Stimulated activated memory B cell treated with anti-CD40 and anti-IgM and Interleukin-4, amounts not matched to agents 10 μg/mL and 1 μg/mL and 100 μg/mL, for 72 hours (primary cell): Measurements from ENCODE around the gene MAPKAP1.
"Not testable (repeated sequence)": the region's sequence is repeated elsewhere in the genome, so short reads cannot be mapped to it uniquely, and the experiment has no call there.

Experiments
- ATAC-seq: fragments of 150-1000 bp; cut with Tn5 transposase; 2 replicates; pipeline ENCODE4 v1.10.0; 2021
- H3K27ac Mint-ChIP-seq: one replicate; pipeline ENCODE4 v1.8.0; 2022; ENCODE audit warnings: mild to moderate bottlenecking, mixed read lengths
- H3K27me3 Mint-ChIP-seq: one replicate; pipeline ENCODE4 v1.8.0; 2022; ENCODE audit warnings: mixed read lengths
- H3K36me3 Mint-ChIP-seq: one replicate; pipeline ENCODE4 v1.8.0; 2022; ENCODE audit warnings: mixed read lengths
- H3K4me1 Mint-ChIP-seq: one replicate; pipeline ENCODE4 v1.8.0; 2022; ENCODE audit warnings: mixed read lengths
- H3K4me3 Mint-ChIP-seq: one replicate; pipeline ENCODE4 v1.8.0; 2022; ENCODE audit warnings: mild to moderate bottlenecking, moderate library complexity, mixed read lengths
- H3K9me3 Mint-ChIP-seq: one replicate; pipeline ENCODE4 v1.8.0; 2022; ENCODE audit warnings: mixed read lengths

The MAPKAP1 gene

DNA sequence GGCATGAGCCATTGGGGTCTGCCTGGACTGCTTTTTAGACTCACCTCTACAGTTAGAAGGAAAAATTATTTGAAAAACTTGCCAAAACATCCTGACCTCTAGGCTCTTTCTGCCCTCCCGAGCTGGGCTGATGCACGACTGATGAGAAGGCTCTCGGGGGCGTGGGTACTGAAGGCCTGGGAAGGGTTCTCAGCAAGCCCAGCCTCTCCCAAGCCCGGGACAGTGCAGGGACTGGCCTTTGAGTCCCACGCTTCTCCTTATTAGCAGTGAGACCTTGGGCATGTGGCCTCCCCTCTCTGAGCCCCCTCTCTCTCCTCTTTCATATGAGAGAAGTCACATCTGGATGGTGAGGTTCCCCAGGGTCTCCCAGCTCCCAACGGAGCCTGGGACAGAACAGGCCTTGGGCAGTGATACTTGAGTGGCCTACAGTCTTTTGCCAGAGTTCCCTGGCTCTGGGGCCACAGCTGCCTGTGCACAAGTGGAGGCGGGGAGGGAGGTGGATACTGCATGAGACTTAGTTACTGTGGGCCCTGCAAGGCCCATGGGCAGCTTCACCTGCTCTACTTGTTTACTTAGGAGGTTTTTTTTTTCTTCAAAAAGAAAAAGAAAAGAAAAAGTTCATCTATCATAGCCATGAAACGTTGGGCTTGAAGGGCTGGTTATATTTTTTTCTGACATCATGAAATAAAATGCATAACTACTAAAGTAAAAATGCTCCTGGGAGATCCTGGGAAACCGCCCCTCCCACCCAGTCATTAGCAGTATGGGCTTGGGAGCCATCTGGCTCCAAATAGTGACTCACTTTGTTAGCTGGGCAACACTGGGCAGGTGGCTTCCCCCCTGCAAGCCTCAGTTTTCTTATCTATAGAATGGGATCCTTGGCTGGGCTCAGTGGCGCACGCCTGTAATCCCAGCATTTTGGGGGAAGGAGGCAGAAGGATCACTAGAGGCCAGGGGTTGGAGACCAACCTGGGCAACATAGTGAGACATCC is 306.0 kb downstream of the MAPKAP1 start:
- Mint-ChIP-seq H3K36me3 (no peaks in the 10 kb centered on the region), H3K4me3 (no peak overlapping the region), H3K4me1 (no peaks in the 10 kb centered on the region), H3K9me3 (no peaks in the 10 kb centered on the region), H3K27me3 (peaks cover 7% of the 10 kb centered on the region), H3K27ac (no peak overlapping the region)
- no peak for ATAC-seq

DNA sequence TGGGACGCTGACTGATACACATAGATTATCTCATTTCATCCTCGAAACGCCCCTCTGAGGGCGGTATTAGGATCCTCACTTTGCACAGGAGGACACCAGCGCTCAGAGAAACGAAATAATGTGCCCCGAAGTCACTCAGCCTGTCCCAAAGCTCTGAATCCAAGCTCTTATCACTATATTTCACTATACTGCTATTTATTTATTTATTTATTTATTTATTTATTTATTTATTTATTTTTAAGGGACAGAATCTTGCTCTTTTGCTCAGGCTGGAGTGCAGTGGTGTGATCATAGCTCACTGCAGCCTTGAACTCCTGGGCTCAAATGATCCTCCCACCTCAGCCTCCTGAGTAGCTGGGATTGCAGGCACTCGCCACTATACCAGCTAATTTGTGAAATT is 306.8 kb downstream of the MAPKAP1 start:
- not testable (repeated sequence) for H3K27ac Mint-ChIP-seq, ATAC-seq, H3K36me3 Mint-ChIP-seq, H3K4me1 Mint-ChIP-seq, H3K9me3 Mint-ChIP-seq, H3K27me3 Mint-ChIP-seq, H3K4me3 Mint-ChIP-seq

DNA sequence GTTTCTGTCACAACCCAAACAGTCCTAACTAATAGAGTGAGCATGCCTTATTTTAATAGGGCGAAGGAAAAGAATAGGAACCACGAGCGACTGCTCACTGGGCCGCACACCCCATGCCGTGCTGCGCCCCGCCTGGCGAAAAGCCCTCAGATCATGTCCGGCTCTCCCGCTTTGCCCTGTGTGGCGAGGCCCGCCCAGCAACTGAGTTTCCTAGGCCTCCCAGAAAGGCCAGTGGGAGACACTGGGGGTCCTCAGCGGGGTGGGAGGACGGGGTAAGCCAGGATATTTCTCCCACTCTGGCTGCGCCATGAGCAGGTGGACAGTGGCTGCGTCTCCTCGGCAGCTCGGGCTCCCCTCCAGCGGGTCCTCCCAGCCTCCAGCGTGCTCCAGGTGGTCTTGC is 307.3 kb downstream of the MAPKAP1 start:
- ATAC-seq, result no peak
- H3K27me3 Mint-ChIP-seq, result peaks cover 8% of the 10 kb centered on the region
- H3K4me3 Mint-ChIP-seq, result no peak overlapping the region
- no peaks in the 10 kb centered on the region for H3K36me3 Mint-ChIP-seq
- H3K27ac Mint-ChIP-seq, result no peak overlapping the region
- peaks cover 2% of the 10 kb centered on the region for H3K9me3 Mint-ChIP-seq
- H3K4me1 Mint-ChIP-seq, result no peaks in the 10 kb centered on the region

DNA sequence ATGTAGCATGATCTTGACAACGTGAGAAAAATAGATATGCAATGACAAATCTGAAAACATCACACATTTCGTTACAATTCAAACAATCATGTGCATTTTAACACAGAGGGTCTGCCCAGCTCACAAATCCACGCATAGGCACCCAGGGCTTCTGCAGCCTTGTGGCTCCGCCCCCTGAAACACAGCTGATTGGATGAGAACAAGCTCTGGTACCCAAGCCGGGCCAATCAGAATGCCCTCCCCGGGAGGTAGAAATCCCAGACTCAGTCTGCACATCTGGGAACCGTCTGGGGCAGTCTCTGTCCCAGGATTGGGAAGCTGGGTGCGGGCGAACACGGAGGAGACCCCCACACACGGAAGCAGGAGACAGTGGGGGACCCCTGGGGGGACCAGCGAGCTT is 307.8 kb downstream of the MAPKAP1 start:
- peaks cover 9% of the 10 kb centered on the region for H3K27me3 Mint-ChIP-seq
- no peak overlapping the region for H3K27ac Mint-ChIP-seq
- H3K36me3 Mint-ChIP-seq, result no peaks in the 10 kb centered on the region
- peaks cover 2% of the 10 kb centered on the region for H3K9me3 Mint-ChIP-seq
- H3K4me3 Mint-ChIP-seq, result no peak overlapping the region
- H3K4me1 Mint-ChIP-seq, result no peaks in the 10 kb centered on the region
- ATAC-seq, result no peak

DNA sequence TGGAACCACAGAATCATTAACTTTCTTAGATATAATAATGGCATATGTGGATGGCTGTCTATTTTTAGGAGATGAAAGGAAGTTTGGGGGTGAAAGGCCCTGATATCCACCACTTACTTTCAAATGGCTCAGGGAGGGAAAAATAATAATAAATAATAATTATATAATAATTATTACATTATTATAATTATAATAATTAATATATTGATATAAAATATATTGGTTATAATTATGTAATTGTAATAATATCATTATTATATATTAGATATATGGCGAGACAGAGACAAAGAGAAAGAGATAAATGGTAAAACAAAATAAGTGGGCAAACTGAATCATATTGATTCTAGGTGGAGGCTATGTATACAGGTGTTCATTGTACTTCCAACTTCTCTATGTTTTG is 308.8 kb downstream of the MAPKAP1 start:
- Mint-ChIP-seq H3K4me3 (no peak overlapping the region), H3K4me1 (no peaks in the 10 kb centered on the region), H3K9me3 (peaks cover 2% of the 10 kb centered on the region), H3K36me3 (no peaks in the 10 kb centered on the region), H3K27me3 (peaks cover 9% of the 10 kb centered on the region), H3K27ac (no peak overlapping the region)
- no peak for ATAC-seq

DNA sequence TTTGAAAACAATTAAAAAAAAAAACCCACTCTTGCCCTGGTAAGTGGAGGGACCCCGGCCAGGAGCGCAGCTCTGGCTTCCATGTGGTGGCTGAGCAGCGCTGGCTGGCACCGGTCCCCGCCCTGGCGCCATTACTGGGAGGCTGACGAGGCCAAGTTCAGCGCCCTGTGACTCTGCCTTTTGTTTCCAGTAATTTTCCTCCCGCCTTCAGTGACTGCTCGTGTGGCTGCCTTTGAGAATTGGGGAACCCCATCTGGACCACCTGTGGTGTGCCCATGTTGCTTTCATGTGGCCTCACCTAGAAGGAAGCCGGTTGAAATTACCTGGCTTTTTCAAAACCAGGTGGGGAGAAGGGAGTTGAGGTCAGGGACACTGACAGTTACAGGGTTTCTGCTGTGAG is 309.3 kb downstream of the MAPKAP1 start:
- Mint-ChIP-seq H3K27ac (no peak overlapping the region), H3K4me3 (no peak overlapping the region), H3K9me3 (peaks cover 2% of the 10 kb centered on the region), H3K27me3 (peaks cover 9% of the 10 kb centered on the region), H3K4me1 (no peaks in the 10 kb centered on the region), H3K36me3 (no peaks in the 10 kb centered on the region)
- ATAC-seq, result no peak

DNA sequence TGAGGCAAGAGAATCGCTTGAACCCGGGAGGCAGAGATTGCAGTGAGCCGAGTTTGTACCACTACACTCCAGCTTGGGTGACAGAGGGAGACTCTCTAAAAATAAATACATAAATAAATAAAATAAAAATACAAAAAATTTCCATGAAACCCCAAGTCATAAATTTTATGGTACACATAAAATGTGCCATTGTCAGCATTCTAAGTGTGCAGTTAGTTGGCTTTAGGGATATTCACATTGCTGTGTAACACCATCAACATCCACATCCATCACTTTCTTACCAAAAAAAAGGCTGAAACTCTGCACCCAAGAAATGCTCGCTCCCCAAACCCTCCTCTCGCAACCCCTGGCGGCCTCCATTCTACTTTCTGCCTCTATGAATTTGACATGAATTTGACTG is 310.2 kb downstream of the MAPKAP1 start:
- H3K36me3 Mint-ChIP-seq, result no peaks in the 10 kb centered on the region
- no peak overlapping the region for H3K27ac Mint-ChIP-seq
- peaks cover 9% of the 10 kb centered on the region for H3K27me3 Mint-ChIP-seq
- no peak overlapping the region for H3K4me3 Mint-ChIP-seq
- no peaks in the 10 kb centered on the region for H3K4me1 Mint-ChIP-seq
- peaks cover 2% of the 10 kb centered on the region for H3K9me3 Mint-ChIP-seq
- ATAC-seq, result no peak

DNA sequence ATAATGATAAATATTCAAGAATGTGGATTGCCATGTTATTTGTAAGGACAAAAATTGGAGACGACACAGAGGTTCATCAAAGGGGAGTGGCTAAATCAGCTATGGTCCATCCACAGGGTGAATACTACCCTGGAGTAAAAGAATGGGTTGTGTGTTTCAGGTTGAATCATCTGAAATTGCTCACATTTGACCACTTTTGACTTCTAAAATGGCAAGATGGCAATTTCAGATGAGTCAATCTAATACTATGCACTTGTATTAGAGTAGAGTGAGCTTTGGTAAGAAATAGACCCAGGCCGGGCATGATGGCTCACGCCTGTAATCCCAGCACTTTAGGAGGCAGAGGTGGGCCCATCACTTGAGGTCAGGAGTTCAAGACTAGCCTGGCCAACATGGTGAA is 313.6 kb downstream of the MAPKAP1 start:
- no peak overlapping the region for H3K27ac Mint-ChIP-seq
- no peaks in the 10 kb centered on the region for H3K36me3 Mint-ChIP-seq
- peak; percentile 42 for ATAC-seq
- no peak overlapping the region for H3K4me3 Mint-ChIP-seq
- peaks cover 23% of the 10 kb centered on the region for H3K27me3 Mint-ChIP-seq
- H3K4me1 Mint-ChIP-seq, result no peaks in the 10 kb centered on the region
- H3K9me3 Mint-ChIP-seq, result peaks cover 2% of the 10 kb centered on the region

DNA sequence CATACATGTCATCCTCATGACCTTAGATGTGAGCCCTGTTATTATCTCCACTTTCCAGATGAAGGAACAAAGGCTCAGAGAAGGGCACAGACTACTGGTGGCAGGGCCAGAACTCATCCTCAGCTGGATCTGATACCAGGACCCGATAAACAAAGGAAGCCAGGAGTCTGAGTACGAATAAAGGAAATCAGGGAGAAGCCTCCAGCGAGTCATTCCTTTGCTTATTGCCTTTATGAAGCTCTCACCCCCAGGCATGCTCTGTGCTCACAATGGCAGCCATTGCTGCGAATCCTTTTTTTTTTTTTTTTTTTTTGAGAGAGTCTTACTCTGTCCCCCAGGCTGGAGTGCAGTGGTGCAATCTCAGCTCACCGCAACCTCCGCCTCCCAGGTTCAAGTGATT is 315.3 kb downstream of the MAPKAP1 start:
- H3K36me3 Mint-ChIP-seq, result no peaks in the 10 kb centered on the region
- peaks cover 2% of the 10 kb centered on the region for H3K9me3 Mint-ChIP-seq
- no peaks in the 10 kb centered on the region for H3K4me1 Mint-ChIP-seq
- no peak overlapping the region for H3K27ac Mint-ChIP-seq
- H3K27me3 Mint-ChIP-seq, result peaks cover 37% of the 10 kb centered on the region
- H3K4me3 Mint-ChIP-seq, result no peak overlapping the region
- no peak for ATAC-seq

DNA sequence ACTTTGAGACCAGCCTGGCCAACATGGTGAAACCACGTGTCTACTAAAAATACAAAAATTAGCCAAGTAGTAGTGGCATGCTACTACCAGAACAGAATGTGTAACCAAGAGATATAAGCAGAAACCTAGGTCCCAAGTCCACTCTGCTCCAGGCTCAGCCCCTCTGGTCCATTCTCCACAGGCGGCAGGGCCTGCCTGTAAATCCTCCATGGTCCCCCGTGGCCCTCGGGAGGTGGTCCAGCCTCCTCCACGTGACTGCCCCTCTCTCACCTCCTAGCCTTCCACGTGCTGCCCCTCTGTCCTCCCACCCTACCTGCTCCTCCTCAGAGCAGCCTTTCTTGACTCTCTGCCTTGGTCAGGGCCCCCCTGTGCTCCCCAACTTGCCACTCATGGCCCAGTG is 318.0 kb downstream of the MAPKAP1 start:
- Mint-ChIP-seq H3K27me3 (peaks cover 28% of the 10 kb centered on the region), H3K9me3 (no peaks in the 10 kb centered on the region), H3K4me3 (no peak overlapping the region), H3K36me3 (no peaks in the 10 kb centered on the region), H3K4me1 (no peaks in the 10 kb centered on the region), H3K27ac (no peak overlapping the region)
- ATAC-seq, result no peak

DNA sequence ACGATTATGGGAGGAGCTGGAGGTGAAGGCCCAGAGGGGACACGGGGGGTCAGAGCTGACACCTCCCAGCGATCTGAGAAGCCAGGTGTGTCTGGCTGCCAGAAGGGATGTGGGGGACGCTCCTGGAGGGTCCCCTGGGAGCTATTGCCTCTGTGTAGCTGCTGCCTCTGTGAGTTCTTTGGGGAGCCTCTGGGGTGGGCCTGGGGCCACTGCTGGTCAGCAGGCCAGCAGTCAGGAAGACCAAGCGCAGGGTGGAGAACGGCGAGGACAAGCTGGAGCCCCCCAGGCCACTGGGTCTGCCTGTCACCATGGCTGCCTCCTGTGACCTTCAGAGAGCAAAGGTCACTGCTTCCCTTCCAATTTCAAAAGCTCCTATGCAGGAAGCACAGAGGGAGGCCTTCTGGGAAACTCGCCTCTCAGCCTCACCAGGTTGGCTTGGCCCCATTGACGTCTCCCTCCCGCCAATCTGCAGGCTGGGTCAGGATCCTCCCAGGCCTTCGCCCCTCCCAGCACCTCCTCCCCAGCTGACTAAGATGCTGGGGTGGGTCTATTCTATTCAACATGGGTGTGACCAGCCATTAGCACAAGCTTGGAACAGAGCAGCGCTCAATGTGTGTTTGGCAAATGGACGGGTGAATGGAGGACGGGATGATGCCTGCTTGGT is 319.0 kb downstream of the MAPKAP1 start:
- no peaks in the 10 kb centered on the region for H3K9me3 Mint-ChIP-seq

More for the DNA sequence above, 319.0 kb downstream of the MAPKAP1 start:
- H3K36me3 Mint-ChIP-seq, result no peaks in the 10 kb centered on the region
- H3K27me3 Mint-ChIP-seq, result peaks cover 28% of the 10 kb centered on the region
- no peak overlapping the region for H3K27ac Mint-ChIP-seq
- no peaks in the 10 kb centered on the region for H3K4me1 Mint-ChIP-seq
- H3K4me3 Mint-ChIP-seq, result no peak overlapping the region
- ATAC-seq, result no peak
